Thoracic aorta (tissue), 2 donors: Measurements from ENCODE around the gene NFIX. TPM values are rescaled to one million over a fixed set of nuclear protein-coding genes. Genes with fewer than 3 reads are reported as not detected.
A peak's percentile ranks its signal among the peaks of the same experiment; 100 is the strongest.

ENCODE experiments used
- ATAC-seq: fragments of 150-250 bp; one replicate; pipeline ENCODE4 v1.8.0; 2017; ENCODE audit warnings: low read depth; ENCODE audit not compliant: insufficient number of reproducible peaks, low FRiP score
- DNase-seq: peaks from one replicate; pipeline ENCODE4 v3.0.0-alpha.2; 2020; ENCODE audit warnings: low spot score
- H3K27ac ChIP-seq, 2 donors: fragments of 200-600 bp; sonication (generic); 1 replicate in 1 of 2; 2 replicates in 1 of 2; pipeline ENCODE4 v1.5.1; 2016; ENCODE audit warnings: mild to moderate bottlenecking in 2 of 2, moderate library complexity in 2 of 2
- H3K27me3 ChIP-seq: fragments of 200-600 bp; sonication (generic); replicated peaks from 2 replicates; pipeline ENCODE4 v1.6.0; 2016; ENCODE audit warnings: mild to moderate bottlenecking; ENCODE audit not compliant: insufficient read depth
- H3K36me3 ChIP-seq: fragments of 200-600 bp; sonication (generic); one replicate; pipeline ENCODE4 v1.5.1; 2016
- H3K4me1 ChIP-seq, 2 donors: fragments of 200-600 bp; sonication (generic); 1 replicate in 1 of 2; 2 replicates in 1 of 2; pipeline versions ENCODE4 v1.5.1 to v1.6.0; 2016; ENCODE audit warnings: low read depth in 2 of 2, mild to moderate bottlenecking in 1 of 2; ENCODE audit not compliant: control insufficient read depth in 1 of 2
- H3K4me3 ChIP-seq: fragments of 200-600 bp; sonication (generic); 2 replicates; pipeline ENCODE4 v1.5.1; 2016; ENCODE audit warnings: mild to moderate bottlenecking
- H3K9me3 ChIP-seq: fragments of 200-600 bp; sonication (generic); 2 replicates; pipeline ENCODE4 v1.5.1; 2016
- CTCF ChIP-seq: fragments of 200-600 bp; sonication (generic); IDR thresholded peaks from one replicate; pipeline ENCODE4 v1.5.1; 2019; ENCODE audit warnings: antibody characterized with exemption
- total RNA-seq, 2 donors: library from RNA; depleted of rRNA; stranded (reverse); fragments of >200 nt; gene quantifications; one replicate each; pipeline versions ENCODE4 v1.1.0 to v1.2.3, GENCODE V29; 2016

NFIX gene
- total RNA-seq, 2 donors from 2014 or later, result 126 to 145 TPM

DNA sequence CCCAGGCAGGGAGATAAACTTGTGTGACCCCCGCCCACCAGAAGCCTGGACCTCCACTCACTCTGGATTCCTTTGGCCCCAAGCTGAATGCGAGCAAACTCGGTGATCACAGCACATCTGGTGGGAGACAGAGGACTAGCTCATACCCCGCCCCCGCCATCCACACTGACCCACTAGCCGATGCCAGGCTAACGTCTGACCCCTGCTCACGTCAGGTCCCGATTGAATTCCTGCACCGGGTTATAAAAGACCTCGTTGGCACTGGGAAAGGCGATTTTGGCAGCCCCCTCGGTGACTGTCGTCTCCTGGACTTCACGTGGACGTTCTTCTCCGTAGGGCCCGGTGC, 120.6 kb downstream of the NFIX start:
- no peak for DNase-seq
- peaks cover 16 to 44% of the 10 kb centered on the region in 2 donors for H3K4me1 ChIP-seq

DNA sequence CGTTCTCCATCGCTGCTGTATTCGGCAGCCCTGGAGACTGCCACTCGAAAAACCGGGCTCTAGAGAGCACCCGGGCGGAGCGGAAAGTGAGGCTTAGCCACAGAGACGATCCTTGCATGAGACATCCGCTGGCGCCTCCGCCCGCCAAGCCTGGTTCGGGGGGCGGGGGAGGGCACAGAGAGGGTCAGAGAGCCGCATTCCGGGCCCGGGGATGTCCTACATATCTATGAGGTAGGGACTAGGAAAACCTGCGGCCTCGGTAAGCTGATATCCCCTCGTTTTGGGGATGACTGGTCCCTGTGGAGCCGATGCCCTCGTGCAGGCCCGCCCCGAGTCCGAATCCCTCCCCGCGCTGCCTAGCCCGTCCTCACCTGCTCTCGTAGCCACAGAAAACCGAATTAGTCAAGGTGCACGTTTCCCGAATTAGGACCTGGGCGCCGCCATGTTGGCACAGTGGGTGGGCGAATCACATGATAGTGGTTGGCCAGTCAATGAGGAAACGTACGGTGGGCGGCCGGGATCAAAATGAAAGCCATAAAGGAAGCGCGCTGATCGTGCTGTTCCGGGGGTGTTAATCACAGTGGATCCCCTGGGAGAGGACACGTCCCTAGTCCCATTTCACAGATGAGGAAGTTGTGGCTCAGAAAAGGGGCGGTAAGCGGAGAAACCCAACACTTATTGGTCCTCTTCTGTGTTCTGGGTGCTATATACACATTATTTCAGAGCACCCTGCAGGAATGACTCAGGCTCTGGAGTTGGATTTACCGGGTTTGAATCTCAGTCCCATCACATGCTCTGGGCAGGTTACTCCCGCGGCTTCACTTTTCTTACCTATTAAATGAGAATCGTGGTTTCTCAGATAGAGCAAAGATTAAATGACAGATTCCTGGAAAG, 121.3 kb downstream of the NFIX start, which contains the start of gene TRMT1:
TSS of gene TRMT1 (minus strand) at position 459 of the 894 bp plus-strand sequence. CDS start at position 118, 341 bp downstream.
- Histone ChIP-seq H3K4me1 (peaks cover 16 to 44% of the 10 kb centered on the region in 2 donors), H3K27me3 (no peaks in the 10 kb centered on the region), H3K27ac (peak within 1 kb of the TSS; percentile 60 to 67), H3K9me3 (no peaks in the 10 kb centered on the region), H3K4me3 (peak within 1 kb of the TSS; percentile 100), H3K36me3 (peaks cover 8% of the 10 kb centered on the region)
- peak; percentile 66 for ATAC-seq
- DNase-seq, result peak; percentile 94
- no peak for TF ChIP-seq CTCF

More for the DNA sequence above, 120.6 kb downstream of the NFIX start:
- Histone ChIP-seq H3K27me3 (no peaks in the 10 kb centered on the region), H3K36me3 (peaks cover 8% of the 10 kb centered on the region), H3K27ac (peak overlapping the region in 1 of 2 donors; percentile 67), H3K4me3 (peak overlapping the region; percentile 100), H3K9me3 (no peaks in the 10 kb centered on the region)
- no peak for ATAC-seq
- no peak for TF ChIP-seq CTCF

DNA sequence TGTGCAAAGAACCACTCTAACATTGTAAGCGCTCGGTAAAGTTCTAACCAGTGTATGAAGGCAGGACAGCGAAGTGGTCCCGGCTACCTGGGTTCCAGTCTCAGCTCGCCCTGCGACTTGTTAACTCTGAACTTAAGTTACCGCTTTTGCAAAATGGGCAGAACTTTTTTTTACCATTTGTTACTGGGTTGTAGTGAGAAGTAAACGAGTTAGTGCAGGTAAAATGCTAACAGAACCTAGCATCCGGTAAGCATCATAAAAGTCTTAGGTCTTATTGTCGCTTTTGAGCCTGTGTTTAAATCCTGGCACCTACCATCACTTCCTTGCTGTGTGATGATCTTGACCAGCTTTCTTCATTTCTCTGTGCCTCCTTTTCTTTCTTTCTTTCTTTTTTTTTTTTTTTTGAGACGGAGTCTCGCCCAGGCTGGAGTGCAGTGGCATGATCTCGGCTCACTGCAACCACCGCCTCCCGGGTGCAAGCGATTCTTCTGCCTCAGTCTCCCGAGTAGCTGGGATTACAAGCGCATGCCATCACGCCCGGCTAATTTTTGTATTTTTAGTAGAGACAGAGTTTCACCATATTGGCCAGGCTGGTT, 122.0 kb downstream of the NFIX start:
- peak overlapping the region; percentile 56 to 67 for H3K27ac ChIP-seq
- H3K4me1 ChIP-seq, result peaks cover 16 to 44% of the 10 kb centered on the region in 2 donors
- H3K36me3 ChIP-seq, result peaks cover 6% of the 10 kb centered on the region
- ATAC-seq, result no peak
- peak overlapping the region; percentile 100 for H3K4me3 ChIP-seq
- no peak for DNase-seq
- no peaks in the 10 kb centered on the region for H3K27me3 ChIP-seq
- TF ChIP-seq CTCF, result no peak
- H3K9me3 ChIP-seq, result no peaks in the 10 kb centered on the region

DNA sequence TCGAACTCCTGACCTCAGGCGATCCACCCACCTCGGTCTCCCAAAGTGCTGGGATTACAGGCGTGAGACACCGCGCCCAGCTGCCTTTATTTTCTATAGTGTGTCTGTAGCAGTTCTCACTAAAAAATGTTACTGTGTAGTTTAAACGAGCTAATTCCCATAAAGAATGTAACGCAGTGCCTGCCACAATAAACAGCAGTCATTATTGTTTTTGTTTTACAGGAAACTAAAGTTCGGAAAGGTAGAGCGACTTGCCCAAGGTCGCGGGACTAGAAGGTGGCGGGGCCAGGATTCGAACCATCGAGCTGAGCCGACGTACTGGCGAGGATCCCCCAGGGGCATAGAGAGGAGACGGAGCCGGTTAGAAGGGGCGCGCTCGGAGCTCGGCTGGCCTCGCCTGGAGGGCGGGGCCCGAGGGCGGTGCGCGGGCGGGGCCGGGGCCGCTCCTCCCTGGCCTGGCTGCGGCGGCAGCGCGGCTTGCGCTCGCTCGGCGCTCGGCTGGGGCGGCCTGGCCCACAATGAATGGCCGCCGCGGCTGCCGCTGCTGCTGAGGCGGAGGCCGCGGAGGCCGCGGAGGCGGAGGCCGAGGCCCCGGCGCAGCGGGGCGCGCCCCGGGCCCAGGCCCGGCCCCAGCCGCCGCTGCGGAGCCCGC, 122.6 kb downstream of the NFIX start, which contains the start of gene NACC1:
TSS of gene NACC1 (plus strand) at position 493 of the 652 bp plus-strand sequence. CDS start 16,944 bp downstream, outside the sequence.
- DNase-seq (peak; percentile 60), ATAC-seq (peak; percentile 72)
- Histone ChIP-seq H3K36me3 (peaks cover under 1% of the 10 kb centered on the region), H3K4me3 (peak within 1 kb of the TSS; percentile 100), H3K9me3 (no peaks in the 10 kb centered on the region), H3K27ac (peak within 1 kb of the TSS; percentile 56 to 67), H3K4me1 (peaks cover 16 to 44% of the 10 kb centered on the region in 2 donors), H3K27me3 (no peaks in the 10 kb centered on the region)
- TF ChIP-seq CTCF, result no peak
